KMS-11 (cell line): ENCODE measurements around the gene WNT11.

ENCODE experiments used
- H2AFZ ChIP-seq: fragments of 200-600 bp; sonication (generic); 2 replicates; pipeline ENCODE4 v1.6.1; 2016; ENCODE audit warnings: antibody characterized with exemption, mixed run types, low read depth
- H3K27ac ChIP-seq: fragments of 200-600 bp; sonication (generic); 2 replicates; pipeline ENCODE4 v1.6.1; 2016; ENCODE audit warnings: mild to moderate bottlenecking, mixed run types
- H3K27me3 ChIP-seq: fragments of 200-600 bp; sonication (generic); 2 replicates; pipeline ENCODE4 v1.6.1; 2017; ENCODE audit warnings: mild to moderate bottlenecking, low read depth, mixed run types, moderate library complexity; ENCODE audit not compliant: insufficient read depth
- H3K36me3 ChIP-seq: fragments of 200-600 bp; sonication (generic); 2 replicates; pipeline ENCODE4 v1.6.1; 2017; ENCODE audit warnings: mild to moderate bottlenecking, mixed run types; ENCODE audit not compliant: insufficient read depth
- H3K4me1 ChIP-seq: fragments of 200-600 bp; sonication (generic); 2 replicates; pipeline ENCODE4 v1.6.1; 2016; ENCODE audit warnings: mild to moderate bottlenecking, low read depth, mixed run types; ENCODE audit not compliant: poor library complexity, severe bottlenecking
- H3K4me2 ChIP-seq: fragments of 200-600 bp; sonication (generic); 2 replicates; pipeline ENCODE4 v1.7.0; 2016; ENCODE audit warnings: mild to moderate bottlenecking, mixed run types
- H3K4me3 ChIP-seq: fragments of 200-600 bp; sonication (generic); IDR thresholded peaks from 2 replicates; pipeline ENCODE4 v1.6.1; 2017; ENCODE audit warnings: low read depth, low read length, mixed read lengths; ENCODE audit not compliant: insufficient read depth
- H3K79me2 ChIP-seq: fragments of 200-600 bp; sonication (generic); 2 replicates; pipeline ENCODE4 v1.6.1; 2016; ENCODE audit warnings: low read depth, mixed run types; ENCODE audit not compliant: insufficient read depth
- H3K9ac ChIP-seq: fragments of 200-600 bp; sonication (generic); 2 replicates; pipeline ENCODE4 v1.6.1; 2016; ENCODE audit warnings: mild to moderate bottlenecking, mixed run types
- H4K20me1 ChIP-seq: fragments of 200-600 bp; sonication (generic); 2 replicates; pipeline ENCODE4 v1.6.1; 2016; ENCODE audit warnings: mild to moderate bottlenecking, mixed run types; ENCODE audit not compliant: insufficient read depth
- TF ChIP-seq, protein P1 (sequence below): fragments of 200-600 bp; sonication (generic); conservative IDR thresholded peaks from 2 replicates; pipeline ENCODE4 v1.6.1; 2017; ENCODE audit warnings: low read depth, mild to moderate bottlenecking, antibody characterized with exemption, low read length, moderate library complexity, mixed read lengths

WNT11 gene

DNA sequence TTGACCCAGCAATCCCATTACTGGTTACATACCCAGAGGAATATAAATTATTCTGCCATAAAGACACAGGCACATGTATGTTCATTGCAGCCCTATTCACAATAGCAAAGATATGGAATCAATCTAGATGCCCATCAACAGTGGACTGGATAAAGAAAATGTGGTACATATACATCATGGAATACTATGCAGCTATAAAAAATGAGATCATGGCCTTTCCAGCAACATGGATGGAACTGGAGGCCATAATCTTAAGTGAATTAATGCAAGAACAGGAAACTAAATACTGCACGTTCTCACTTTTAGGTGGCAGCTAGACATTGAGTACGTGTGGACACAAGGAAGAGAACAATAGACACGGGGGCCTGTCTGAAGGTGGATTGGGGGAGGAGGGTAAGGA is 15.1 kb upstream of the WNT11 start:
- Histone ChIP-seq H3K9ac (no peak overlapping the region), H3K4me1 (peaks cover 10% of the 10 kb centered on the region), H3K36me3 (no peaks in the 10 kb centered on the region), H3K4me3 (no peak overlapping the region), H3K79me2 (no peaks in the 10 kb centered on the region), H3K27ac (no peak overlapping the region), H4K20me1 (no peaks in the 10 kb centered on the region), H2AFZ (no peak overlapping the region), H3K4me2 (no peak overlapping the region), H3K27me3 (no peaks in the 10 kb centered on the region)
- TF ChIP-seq, protein P1, sequence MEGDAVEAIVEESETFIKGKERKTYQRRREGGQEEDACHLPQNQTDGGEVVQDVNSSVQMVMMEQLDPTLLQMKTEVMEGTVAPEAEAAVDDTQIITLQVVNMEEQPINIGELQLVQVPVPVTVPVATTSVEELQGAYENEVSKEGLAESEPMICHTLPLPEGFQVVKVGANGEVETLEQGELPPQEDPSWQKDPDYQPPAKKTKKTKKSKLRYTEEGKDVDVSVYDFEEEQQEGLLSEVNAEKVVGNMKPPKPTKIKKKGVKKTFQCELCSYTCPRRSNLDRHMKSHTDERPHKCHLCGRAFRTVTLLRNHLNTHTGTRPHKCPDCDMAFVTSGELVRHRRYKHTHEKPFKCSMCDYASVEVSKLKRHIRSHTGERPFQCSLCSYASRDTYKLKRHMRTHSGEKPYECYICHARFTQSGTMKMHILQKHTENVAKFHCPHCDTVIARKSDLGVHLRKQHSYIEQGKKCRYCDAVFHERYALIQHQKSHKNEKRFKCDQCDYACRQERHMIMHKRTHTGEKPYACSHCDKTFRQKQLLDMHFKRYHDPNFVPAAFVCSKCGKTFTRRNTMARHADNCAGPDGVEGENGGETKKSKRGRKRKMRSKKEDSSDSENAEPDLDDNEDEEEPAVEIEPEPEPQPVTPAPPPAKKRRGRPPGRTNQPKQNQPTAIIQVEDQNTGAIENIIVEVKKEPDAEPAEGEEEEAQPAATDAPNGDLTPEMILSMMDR, result no peak

DNA sequence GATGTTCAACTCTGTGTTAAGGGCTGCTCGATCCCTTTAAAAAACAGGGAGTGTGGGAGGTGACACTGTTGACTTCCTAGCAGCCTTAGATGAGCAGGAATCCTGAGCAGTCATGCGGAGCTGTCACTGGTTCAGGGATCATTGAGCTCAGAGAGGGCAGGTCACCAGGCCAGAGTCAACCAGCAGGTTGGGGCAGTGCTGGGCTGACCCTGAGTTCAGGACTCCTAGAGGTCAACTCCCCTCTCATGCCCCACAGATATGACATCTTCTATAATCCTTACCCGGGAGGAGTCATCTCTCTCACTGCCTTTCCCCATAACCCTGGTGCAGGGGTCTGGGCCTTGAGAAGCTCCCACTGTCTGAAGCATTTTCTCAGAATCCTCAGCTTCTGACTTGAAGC is 12.9 kb upstream of the WNT11 start:
- Histone ChIP-seq H3K79me2 (no peaks in the 10 kb centered on the region), H3K9ac (no peak overlapping the region), H3K36me3 (no peaks in the 10 kb centered on the region), H4K20me1 (no peaks in the 10 kb centered on the region), H3K4me3 (no peak overlapping the region), H3K4me2 (no peak overlapping the region), H3K4me1 (peaks cover 31% of the 10 kb centered on the region), H3K27ac (no peak overlapping the region), H2AFZ (no peak overlapping the region), H3K27me3 (no peaks in the 10 kb centered on the region)
- TF ChIP-seq, protein P1, result no peak

DNA sequence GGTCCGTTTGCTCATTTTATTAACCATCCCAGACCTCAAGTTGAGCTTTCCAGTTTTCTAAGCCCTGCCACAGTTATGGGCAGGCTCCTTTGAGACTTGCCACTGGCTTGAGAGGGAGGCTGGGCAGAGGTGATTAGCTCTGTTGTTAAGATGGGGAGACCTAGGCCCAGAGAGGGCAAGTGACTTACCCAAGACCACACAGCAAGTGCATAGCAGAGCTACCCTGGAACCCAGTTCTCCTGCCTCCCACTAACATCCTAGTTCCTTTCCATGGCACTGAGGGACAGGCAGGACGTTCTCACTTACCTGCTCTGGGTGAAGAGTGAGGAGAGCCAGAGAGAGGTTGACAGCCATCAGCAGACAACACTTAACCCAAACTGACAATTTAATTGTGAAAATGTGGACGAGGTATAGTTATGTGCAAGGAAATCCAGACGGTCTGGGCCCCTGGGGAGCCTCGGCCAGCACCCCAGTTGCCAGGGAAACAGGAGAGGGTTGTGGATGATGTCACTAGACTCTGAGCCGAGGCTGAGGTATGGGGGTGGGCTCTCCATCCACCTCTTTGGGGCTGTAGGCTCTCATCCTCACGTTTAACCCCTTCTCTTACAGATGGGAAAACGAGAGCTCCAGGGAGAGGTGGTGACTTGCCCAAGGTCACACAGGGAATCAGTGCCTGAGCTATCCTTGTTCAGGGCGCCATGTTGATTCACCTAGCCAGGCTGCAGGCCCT is 12.3 kb upstream of the WNT11 start:
- Histone ChIP-seq H3K4me1 (peaks cover 37% of the 10 kb centered on the region), H3K9ac (no peak overlapping the region), H4K20me1 (no peaks in the 10 kb centered on the region), H3K4me3 (no peak overlapping the region), H3K27me3 (no peaks in the 10 kb centered on the region), H2AFZ (no peak overlapping the region), H3K27ac (no peak overlapping the region), H3K79me2 (no peaks in the 10 kb centered on the region), H3K36me3 (no peaks in the 10 kb centered on the region), H3K4me2 (no peak overlapping the region)
- TF ChIP-seq, protein P1, result no peak

DNA sequence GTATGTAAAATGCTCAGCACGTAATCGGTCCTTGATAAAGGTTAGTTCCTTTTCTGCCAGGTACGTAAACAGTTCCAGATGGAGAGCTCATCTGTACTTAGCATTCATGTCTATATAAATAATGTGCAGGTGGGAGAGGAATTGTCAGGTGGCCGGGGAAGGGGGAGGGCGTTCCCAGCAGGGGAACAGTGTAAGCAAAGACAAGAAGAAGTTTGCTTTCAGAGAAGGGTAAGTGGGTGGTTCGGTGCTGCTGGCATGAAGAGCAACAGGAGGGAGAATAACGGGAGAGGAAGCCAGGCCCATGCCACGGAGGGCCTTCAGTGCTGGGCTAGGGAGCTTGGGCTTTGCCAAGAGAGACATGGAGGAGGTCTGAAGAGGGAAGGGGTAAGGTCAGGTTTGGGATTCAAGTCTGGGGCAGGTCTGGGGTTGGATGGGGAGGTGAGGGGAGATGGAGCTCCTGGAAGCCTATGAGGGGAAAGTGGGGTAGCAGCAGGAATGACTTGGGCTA is 11.4 kb upstream of the WNT11 start:
- Histone ChIP-seq H4K20me1 (no peaks in the 10 kb centered on the region), H3K27me3 (no peaks in the 10 kb centered on the region), H3K79me2 (no peaks in the 10 kb centered on the region), H3K36me3 (no peaks in the 10 kb centered on the region), H3K9ac (no peak overlapping the region), H2AFZ (no peak overlapping the region), H3K4me3 (no peak overlapping the region), H3K4me1 (peaks cover 46% of the 10 kb centered on the region), H3K27ac (no peak overlapping the region), H3K4me2 (no peak overlapping the region)
- TF ChIP-seq, protein P1, result no peak
